Anterior cingulate cortex (tissue), 58 donors: ENCODE results near the gene GSG1L.
A peak's percentile ranks its signal among the peaks of the same experiment; 100 is the strongest.

Experiments used
- DNase-seq, 58 donors: peaks; one replicate each; lab custom pipeline; 2025; lab: John Stamatoyannopoulos, UW

Gene GSG1L

DNA sequence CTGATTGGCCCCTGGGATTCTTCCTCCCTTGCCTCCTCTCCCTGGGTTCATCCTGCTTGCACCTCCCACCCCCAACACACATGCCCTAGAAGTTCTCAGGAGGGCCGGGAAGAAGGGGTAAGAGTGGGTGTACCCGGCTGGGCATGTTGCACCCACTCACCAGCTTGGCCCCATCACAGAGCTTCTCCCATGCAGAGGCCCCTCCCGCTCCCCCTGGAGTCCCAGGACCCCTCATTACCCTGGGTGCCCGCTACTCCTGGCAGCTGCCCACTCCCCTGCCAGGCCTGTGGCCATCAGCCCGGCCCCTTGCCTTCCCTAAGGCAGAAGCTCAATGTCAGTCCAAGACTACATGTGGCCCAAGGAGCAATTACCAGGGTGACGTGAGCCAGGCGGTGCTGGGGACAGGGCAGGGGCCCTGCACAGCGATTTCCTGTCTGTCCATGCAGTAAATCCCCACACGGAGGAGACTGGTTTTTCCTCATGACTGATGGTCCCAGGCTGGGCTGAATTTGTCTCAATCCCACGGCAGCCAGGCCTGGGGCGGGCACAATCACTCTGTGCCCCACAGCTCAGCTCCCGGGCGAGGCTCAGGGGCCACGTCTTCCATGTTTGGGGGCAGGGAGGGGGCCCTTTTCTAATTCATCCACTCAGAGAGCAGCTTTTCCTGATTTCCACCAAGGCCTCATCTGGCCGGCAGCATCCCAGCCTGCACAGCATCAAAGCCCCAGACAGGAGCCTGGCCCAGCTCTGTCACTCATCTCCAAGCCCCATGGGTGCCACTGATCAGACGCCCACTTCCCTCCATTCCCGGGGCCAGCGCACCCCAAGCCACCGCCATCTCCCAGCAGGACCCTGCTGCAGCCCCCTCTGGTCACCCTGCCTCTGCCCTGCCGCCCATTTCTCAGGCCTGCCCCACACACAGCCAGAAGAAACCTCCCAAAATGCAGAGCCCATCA is 278.9 kb downstream of the GSG1L start:
- no peak for DNase-seq

DNA sequence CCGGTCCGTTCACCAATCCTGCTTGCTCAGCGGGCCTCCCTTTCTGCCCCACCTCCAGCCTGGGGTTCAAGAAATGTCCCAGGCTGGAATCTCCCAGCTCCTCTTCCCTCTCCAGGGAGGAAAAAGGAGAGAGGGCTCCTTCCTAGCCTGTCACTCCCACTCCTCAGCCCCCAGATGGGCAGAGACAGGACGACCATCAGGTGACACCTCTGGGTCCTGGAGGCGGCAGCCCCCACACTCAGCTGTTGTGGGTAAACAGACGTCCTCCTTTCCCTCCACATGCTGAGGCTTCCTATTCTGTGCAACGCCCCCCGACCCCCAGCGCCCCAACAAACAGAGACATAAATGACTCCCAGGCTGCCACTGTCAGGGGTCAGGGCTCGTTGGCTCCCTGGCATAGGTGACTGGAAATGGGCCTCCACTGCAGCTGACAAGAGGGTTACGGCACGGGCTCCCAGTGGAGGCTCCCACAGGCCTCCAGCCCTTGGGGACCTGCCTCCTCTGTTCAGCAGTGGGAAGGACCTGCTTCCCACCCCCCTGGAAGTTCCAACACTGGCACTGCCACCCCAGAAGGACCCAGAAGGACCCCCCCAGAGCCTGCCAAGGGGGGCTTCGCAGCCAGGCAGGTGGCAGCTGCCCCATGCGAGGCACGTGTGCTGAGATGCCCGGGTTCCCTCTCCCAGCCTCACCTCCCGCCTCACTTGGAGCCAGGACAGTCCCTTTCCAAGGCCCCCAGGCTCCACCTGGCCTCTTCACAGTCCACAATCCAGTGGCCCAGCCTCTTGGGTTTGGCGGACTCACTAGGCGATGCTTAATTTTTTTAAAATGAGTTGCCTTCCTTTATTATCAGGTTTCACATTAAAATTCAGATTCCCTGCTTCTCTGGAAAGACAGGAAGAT is 281.3 kb downstream of the GSG1L start:
- no peak for DNase-seq

DNA sequence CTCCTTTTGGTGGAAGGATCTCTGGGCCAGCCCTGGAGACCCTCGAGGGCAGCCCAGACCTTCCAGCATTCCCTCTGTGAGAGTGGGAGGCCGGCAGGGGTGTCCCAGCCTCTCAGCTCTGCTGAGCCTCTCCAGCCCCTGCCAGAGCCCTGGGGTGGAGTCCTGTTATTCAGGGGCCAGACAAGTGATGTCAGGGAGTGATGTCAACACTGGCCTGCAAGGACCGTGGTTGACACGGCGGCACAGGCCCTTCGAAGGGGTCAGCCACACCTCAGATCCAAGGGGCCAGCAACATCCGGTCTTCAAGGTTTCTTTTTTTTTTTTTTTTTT is 282.4 kb downstream of the GSG1L start:
- no peak for DNase-seq

DNA sequence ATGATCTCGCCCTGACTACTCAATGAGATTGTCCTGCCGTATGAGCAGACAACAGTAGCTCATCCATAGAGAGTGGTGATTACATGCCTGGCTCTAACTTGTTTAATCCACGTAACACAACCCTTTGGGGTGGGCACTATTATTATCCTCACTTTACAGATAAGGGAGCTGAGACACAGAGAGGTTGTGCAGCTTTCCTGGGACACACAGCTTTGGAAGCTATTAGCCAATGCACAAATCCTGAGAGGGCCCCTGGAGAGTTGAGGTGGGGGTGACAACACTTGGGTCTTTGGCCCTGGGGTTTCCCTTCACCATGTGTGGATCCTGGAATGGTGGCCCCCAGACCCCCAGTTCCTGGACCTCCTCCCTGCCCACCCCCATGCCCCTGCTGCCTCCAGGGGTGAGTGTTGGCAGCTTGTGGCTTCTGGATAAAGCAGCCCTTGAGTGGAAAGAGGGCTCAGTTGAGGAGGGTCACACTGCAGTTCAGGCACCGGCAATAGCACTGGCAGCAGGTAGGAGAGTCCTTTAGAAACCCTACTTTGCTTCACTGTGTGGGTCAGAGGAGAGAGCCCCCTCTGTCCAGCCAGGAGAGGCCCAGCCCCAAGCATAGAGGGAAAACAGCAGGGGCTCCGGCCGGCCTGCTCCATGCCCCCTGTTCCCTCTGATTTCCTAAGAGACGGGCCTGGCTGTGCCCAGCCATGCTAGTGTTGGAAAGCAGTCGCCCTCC is 282.9 kb downstream of the GSG1L start:
- no peak for DNase-seq

DNA sequence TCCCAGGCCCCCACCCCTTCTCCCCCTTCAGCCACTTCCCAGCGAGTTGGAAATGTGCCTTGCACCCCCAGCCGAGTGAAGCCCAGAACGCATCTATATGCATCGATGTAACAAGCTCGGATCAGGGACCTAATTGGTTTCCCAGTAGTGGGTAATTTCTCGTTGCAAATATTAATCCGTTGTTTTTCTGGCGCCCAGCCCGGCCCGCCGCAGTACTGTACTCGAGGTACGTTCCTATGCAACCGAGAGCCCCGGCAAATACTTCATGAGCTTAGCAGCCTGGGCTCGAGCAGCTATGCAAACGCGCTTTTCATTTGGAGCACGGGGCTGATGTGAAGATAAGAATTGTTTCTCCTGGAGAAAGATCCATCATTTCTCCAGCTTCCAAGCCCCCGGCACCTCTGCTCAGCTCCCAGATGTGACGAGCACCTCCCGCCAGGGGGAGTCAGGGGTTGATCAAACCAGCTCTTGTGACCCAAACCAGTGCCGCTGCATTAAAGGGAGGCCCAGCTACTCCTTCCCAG is 283.8 kb downstream of the GSG1L start:
- DNase-seq, result peak in 45 of 58 donors; percentile 8 to 72 (median 44)

DNA sequence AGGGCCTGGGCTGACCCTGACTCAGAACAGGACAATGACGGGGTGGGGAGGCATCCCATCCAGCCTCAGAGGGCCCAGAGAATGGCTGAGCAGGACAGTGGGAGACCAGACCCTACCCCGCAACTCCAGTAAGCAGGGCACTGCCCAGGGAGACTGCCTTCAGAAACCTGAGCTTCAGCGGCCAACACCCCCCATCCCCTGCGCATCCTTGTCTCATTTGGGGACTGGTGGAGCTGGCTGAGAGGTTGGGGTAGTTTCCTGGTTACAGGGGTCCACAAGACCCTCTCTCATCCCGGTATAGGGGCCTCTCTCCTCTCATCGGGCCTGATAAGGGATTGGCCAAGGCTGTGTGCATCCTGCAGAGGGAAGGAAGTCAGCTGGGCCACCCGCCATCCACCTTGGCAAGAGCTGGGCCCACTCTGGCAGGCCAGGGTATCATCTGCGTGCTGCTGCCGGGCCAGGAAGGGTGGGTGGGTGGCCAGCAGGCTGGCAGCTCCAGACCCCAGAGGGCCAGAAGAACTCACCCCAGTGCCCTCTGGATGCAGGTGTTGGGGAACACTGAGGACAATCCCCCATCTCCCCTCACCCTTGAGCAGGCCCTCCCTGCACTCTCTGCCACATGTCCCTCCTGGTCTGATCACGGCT is 284.5 kb downstream of the GSG1L start:
- DNase-seq, result peak in 13 of 58 donors; percentile 8 to 39 (median 20)

DNA sequence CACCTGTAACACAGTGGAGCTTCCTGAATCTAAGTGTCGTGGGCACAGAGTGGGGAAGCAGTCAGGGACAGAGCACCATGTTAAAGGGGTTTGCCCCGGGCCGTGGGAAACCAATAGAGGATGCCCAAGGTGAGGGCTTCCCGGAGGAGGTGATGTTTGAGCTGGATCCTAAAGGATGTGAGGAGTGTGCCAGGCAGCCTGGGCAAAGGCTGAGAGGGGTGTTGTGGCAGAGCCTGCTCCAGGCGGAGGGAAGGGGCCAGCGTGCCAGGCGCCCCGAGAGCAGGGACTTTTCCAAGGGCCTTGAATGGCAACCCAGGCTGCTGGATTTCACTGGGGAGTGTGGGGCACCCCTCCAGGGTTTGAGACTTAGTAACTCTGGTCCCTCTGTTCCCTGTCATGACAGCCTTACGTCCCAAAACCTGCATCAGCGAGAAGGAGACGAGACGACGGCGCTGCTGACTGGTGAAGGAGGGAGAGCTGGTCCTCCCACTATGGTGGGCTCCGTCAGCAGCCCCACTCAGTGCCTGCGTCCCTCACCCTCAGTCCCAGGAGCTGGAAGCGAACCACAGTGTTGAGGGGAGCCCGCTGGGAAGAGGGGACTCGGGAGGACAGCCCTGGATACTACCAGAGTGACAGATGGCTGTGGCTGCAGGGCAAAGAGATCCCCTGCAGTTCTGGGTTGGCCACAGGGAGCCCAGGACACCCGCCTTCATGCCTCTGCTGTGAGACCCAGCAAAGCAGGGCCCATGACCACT is 285.2 kb downstream of the GSG1L start:
- DNase-seq, result no peak

DNA sequence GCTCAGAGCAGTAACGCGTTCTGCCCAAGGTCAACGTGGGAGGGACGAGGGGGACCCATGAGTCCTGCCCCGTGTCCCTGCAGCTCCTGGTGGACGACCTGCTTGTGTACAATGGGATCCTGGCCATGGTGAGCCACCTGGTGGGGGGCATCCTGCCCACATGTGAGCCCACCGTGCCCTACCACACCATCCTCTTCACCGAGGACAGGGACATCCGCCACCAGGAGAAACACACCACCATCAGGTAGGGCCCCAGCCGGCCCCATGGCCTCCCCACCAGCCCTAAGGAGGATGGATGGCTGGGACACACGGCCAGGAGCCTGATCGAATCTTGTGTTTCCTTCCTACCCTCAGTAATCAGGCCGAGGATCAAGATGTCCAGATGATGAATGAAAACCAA is 286.0 kb downstream of the GSG1L start:
- no peak for DNase-seq

DNA sequence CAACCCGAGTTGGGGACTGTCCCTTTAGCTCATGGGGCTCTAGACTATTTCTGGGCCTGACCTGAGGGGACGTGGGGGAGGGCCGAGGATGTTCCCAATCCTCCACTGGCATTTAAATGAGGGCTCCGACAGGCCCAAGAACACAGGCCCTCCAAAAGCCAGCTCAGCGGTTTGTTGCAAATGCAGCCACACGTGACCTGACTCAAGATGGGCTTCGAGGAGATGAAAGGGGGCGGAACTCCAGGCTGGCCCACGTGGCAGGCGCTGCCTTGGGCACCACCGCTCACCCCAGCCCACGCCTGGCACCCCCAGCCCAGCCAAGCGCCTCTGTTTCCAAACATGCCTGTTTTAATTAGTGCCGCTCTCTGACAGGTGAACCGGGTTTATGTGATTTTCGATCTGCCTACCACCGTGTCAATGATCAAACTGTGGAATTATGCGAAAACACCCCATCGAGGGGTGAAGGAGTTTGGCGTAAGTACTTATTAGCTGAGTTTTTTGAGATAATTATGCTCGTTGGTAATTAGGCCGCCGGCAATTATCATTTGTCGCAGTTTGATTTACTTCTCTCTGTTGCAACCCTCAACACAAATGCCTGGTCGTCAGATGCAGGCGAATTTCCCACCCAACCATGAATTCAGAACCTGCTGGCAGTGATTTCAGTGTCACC is 286.8 kb downstream of the GSG1L start:
- DNase-seq, result peak in 51 of 58 donors; percentile 18 to 88 (median 64)

DNA sequence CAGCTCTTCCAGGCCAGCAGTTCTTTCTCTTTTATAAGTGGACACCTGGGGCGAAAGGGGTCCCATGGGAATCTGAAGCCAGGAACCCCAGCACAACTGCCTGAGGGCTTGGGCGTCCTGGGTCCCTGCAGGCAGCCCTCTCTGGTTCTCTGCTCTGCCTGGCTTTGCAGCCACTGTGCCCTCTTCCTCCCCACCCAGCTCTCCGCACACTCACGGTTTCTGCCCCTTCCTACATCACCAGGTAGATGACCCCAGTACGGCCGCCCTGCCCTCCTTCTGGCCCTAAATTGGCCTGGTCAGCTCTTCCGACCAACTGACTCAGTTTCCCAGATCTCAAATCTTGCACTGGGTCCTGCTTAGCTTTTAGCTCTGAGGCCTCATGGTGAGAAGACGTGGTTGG is 288.3 kb downstream of the GSG1L start:
- DNase-seq, result no peak

DNA sequence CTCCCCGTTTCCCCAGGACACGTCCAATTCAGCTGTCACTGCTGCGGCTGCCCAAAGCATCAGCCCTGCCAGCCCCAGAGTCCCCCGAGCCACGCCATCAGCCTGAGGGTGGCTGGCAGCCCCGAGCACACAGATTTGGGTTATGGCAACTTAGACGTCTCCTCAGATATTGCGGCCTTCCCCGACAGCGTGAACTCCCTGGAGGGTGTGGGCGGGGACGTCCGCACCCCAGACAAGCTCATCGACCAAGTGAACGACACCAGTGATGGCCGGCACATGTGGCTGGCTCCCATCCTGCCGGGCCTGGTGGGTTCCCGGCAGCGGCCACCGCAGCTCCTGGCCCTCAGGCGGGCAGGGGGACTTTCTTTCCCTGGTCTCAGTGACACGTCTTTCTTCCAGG is 288.7 kb downstream of the GSG1L start:
- DNase-seq, result no peak

DNA sequence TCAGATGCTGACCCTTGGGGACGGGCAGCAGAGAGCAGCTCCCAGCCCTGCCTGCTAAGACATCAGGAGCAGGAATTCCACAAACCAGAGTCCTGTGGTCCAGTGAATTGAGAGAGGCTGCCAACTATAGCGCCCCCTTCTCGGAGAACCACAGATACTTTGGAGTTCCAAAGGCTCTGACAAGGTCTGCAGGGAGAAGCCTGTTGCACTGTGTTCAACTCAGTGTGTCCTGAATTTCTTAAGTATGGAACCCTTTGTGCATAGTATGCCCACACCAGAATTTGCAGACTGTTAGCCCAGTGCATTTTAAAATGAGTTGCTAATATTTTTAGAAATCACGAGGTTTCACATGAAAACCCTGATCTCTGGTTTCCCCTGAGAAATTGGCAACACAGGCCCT is 290.2 kb downstream of the GSG1L start:
- DNase-seq, result no peak

DNA sequence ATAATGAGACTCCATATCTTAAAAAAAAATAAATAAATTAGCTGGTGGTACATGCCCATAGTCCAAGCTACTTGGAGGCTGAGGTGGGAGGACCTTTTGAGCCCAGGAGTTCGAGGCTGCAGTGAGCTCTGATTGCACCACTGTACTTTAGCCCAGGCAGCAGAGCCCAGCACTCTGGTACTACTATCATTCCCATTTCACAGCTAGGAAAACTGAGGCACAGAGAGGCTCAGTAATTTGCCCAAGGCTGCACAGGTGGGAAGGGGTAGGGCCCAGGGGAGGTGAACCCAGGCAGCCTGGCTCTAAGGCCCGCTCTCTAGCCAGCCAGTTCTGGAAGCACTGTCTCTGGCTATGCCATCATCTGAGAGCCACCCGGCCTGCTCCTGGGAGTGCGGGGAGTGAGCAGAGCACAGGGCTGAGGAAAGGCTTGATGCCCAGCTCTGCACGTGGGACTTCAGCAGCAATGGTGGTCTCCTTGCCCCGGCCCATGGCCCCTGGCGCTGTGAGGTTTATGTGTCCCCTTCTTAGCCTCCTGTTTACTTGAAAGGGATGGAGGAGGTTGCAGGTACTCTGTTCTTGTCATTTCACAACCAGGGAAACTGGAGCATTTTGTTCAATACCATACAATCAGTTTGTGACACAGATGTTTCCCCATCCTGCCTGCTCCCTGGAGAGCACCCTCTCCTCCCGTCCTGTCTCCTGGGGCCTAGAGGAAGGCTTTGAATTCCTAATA is 291.3 kb downstream of the GSG1L start:
- no peak for DNase-seq

DNA sequence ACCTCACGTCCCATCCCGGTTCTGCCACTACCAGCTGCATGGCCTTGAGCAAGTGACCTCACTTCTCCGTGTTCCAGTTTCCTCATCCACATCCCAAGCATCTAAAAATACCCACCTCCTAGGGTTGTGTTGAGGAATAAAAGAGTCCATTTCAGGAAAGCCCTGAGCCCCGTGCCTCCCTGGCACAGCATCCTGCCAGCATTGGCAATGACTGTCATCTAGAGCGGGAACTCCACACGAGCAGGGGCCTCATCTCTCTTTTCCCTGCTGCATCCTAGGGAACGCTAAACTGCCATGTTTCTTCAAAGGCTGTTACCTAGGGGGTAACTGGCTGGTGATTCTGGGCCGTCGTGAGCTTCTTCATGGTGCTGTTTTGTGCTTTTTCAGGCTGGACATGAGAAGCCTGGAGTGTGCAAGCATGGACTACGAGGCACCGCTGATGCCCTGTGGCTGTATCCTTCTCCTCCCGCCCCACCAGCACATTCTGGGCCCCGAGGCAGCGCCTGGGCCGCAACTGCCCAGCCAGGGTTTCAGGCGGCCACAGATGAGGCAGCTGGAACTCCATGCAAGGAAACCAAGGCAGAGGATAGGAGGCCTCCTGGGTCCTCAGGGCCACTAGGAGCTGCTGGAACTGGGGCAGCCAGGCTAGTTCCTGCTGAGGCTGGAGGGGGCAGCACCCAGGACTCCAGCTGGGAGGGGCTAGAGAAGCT is 292.2 kb downstream of the GSG1L start:
- peak in 6 of 58 donors; percentile 5 to 27 (median 15) for DNase-seq

DNA sequence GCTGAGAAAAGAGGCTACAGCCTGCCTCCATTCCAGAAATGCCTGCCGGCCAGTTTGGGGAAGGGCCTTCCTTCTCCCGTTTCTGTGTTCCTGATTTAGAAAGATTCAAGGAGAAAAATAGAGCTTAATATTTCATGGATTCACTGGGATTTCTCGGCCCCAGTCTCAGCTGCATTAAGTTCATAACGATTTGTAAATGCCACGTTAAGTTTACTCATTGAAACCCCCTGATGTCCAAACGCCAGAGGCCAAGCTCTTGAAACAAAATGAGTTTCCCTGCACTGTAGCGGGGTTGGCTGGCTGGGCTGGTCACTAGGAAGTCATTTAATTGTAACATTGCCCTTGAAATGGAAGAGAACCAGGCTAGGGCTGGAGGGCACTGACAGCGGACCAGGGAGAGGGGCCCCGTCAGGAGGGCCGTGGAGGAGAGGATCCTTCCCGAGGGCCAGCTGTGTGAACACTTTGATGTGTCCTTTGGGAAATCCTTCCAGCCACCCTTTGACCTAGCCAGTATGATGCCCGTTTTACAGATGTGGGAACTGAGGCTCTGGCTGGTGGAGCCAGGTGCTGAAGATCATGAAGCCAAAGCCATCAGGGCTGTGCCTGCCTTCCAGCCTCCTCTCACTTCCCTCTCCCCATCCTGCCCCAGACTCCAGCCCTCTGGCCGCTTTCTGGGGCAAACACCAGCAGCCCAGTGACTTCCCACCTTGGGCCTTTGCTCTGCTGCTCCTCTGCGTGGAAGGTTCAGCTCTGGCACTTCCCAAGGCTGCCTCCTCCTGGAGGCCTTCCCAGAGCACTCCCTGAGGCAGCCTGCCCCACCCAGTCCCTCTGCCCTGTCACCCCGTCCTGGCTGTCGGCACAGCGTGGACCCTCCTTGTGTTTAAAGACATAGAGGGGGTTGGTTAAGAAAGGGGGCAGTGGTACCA is 293.0 kb downstream of the GSG1L start:
- no peak for DNase-seq

DNA sequence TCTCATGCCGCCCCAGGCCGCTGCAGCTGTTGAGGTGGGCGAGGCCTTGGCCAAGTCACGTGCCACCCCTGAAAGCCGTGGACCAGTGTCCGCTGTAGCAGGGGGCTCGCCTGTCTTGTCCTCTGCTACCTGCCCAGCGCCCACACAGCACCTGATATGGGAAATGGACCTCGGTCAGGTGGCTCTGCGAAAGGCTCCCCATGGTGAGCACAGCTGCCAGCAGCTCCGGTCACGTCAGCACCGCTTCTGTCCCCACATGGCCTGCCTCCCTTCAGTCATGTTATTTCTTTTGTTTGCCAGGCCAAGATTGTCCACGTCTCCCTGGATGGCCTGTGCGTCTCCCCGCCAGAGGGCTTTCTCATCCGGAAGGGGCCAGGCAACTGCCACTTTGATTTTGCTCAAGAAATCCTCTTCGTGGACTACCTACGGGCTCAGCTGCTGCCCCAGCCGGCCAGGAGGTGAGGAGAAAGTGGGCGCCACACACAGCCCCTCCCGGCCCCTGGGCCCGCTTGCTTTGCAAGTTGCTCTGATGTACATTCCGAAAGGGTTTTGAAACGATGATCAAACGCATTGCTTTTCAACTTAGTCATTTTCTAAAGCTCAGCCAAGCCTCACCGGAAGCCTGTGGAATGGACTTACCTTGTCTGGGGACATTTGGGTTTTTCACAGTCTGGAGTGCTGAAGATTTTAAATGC is 293.8 kb downstream of the GSG1L start:
- DNase-seq, result no peak
